Thoracic aorta (tissue), 2 donors: ENCODE data around the gene DTX3L. TPM values are rescaled to one million over a fixed set of nuclear protein-coding genes. Genes with fewer than 3 reads are reported as not detected.

Experiments used
- ATAC-seq: fragments of 150-250 bp; one replicate; pipeline ENCODE4 v1.8.0; 2017; ENCODE audit warnings: low read depth; ENCODE audit not compliant: insufficient number of reproducible peaks, low FRiP score
- DNase-seq: peaks from one replicate; pipeline ENCODE4 v3.0.0-alpha.2; 2020; ENCODE audit warnings: low spot score
- H3K27ac ChIP-seq, 2 donors: fragments of 200-600 bp; sonication (generic); 1 replicate in 1 of 2; 2 replicates in 1 of 2; pipeline ENCODE4 v1.5.1; 2016; ENCODE audit warnings: mild to moderate bottlenecking in 2 of 2, moderate library complexity in 2 of 2
- H3K27me3 ChIP-seq: fragments of 200-600 bp; sonication (generic); replicated peaks from 2 replicates; pipeline ENCODE4 v1.6.0; 2016; ENCODE audit warnings: mild to moderate bottlenecking; ENCODE audit not compliant: insufficient read depth
- H3K36me3 ChIP-seq: fragments of 200-600 bp; sonication (generic); one replicate; pipeline ENCODE4 v1.5.1; 2016
- H3K4me1 ChIP-seq, 2 donors: fragments of 200-600 bp; sonication (generic); 1 replicate in 1 of 2; 2 replicates in 1 of 2; pipeline versions ENCODE4 v1.5.1 to v1.6.0; 2016; ENCODE audit warnings: low read depth in 2 of 2, mild to moderate bottlenecking in 1 of 2; ENCODE audit not compliant: control insufficient read depth in 1 of 2
- H3K4me3 ChIP-seq: fragments of 200-600 bp; sonication (generic); 2 replicates; pipeline ENCODE4 v1.5.1; 2016; ENCODE audit warnings: mild to moderate bottlenecking
- H3K9me3 ChIP-seq: fragments of 200-600 bp; sonication (generic); 2 replicates; pipeline ENCODE4 v1.5.1; 2016
- CTCF ChIP-seq: fragments of 200-600 bp; sonication (generic); IDR thresholded peaks from one replicate; pipeline ENCODE4 v1.5.1; 2019; ENCODE audit warnings: antibody characterized with exemption
- total RNA-seq, 2 donors: library from RNA; depleted of rRNA; stranded (reverse); fragments of >200 nt; gene quantifications; one replicate each; pipeline versions ENCODE4 v1.1.0 to v1.2.3, GENCODE V29; 2016

The DTX3L gene
- total RNA-seq, 2 donors from 2014 or later, result 16.2 to 31.5 TPM

- no peaks in the 10 kb centered on the region for H3K9me3 ChIP-seq
- DNase-seq, result no peak
- H3K4me3 ChIP-seq, result no peak overlapping the region
- peaks cover 26% of the 10 kb centered on the region for H3K36me3 ChIP-seq
- no peak for ATAC-seq
- no peaks in the 10 kb centered on the region for H3K27me3 ChIP-seq
- H3K27ac ChIP-seq, result no peak overlapping the region
- no peak for TF ChIP-seq CTCF
- no peaks in the 10 kb centered on the region for H3K4me1 ChIP-seq
Observed at GRCh38 chr3:122548619-122549018, 15.5 kb upstream of the DTX3L start.

GRCh38 chr3:122553171-122553570, 11.0 kb upstream of the DTX3L start:
- H3K36me3 ChIP-seq, result peaks cover 44% of the 10 kb centered on the region
- no peak for ATAC-seq
- H3K9me3 ChIP-seq, result no peaks in the 10 kb centered on the region

DNA sequence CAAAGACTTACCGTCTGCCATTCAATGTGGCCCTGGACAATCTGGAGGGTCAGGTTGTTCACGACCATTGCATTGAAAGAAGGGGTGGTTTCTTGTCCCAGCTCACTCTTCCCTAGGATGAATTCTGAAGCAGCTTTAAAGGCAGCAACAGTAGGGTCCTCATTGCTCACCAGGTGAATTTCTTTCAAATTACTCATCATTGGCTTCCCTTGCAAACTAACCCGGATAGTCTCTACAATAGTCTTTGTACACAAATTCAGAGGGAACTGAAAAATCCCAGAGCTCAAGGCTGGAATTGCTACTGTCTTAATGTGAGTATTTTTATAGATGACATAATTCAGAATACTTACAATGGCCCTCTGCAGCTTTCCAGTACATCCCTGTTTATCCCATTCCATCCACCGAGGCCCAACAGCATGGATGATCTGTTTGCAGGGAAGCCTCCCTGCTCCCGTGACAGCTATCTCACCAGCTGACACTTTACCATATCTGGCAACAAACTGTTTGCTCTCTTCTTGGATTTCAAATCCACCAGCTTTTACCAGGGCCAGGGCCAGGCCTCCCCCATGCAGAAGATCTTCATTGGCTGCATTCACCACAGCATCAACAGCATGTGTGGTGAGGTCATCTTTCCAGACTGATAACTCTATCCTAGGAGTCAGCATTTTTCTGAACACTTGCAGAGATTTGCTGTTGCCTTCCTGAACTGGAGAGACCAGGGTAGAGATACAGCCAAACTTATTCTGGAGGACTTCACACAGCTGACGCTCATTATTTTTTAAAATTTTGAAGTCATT, 8.7 kb upstream of the DTX3L start:
- no peak overlapping the region for H3K27ac ChIP-seq
- H3K4me3 ChIP-seq, result no peak overlapping the region
- no peak for TF ChIP-seq CTCF
- ATAC-seq (no peak), DNase-seq (no peak)
- no peaks in the 10 kb centered on the region for H3K4me1 ChIP-seq
- no peaks in the 10 kb centered on the region for H3K9me3 ChIP-seq
- peaks cover 40% of the 10 kb centered on the region for H3K36me3 ChIP-seq
- H3K27me3 ChIP-seq, result no peaks in the 10 kb centered on the region

More at GRCh38 chr3:122553171-122553570, 11.0 kb upstream of the DTX3L start:
- TF ChIP-seq CTCF, result no peak
- no peak overlapping the region for H3K27ac ChIP-seq
- no peaks in the 10 kb centered on the region for H3K4me1 ChIP-seq
- no peak for DNase-seq
- no peaks in the 10 kb centered on the region for H3K27me3 ChIP-seq
- no peak overlapping the region for H3K4me3 ChIP-seq

GRCh38 chr3:122557356-122557755, 6.8 kb upstream of the DTX3L start:
- TF ChIP-seq CTCF, result no peak
- ATAC-seq (no peak), DNase-seq (no peak)
- Histone ChIP-seq H3K27ac (no peak overlapping the region), H3K4me3 (no peak overlapping the region), H3K36me3 (peaks cover 31% of the 10 kb centered on the region), H3K9me3 (no peaks in the 10 kb centered on the region), H3K4me1 (peaks cover 3 to 16% of the 10 kb centered on the region in 2 donors), H3K27me3 (no peaks in the 10 kb centered on the region)

- H3K9me3 ChIP-seq, result no peaks in the 10 kb centered on the region
- peaks cover 27% of the 10 kb centered on the region for H3K36me3 ChIP-seq
- H3K27ac ChIP-seq, result no peak overlapping the region
- TF ChIP-seq CTCF, result no peak
- H3K27me3 ChIP-seq, result no peaks in the 10 kb centered on the region
- ATAC-seq, result no peak
- peaks cover 11 to 28% of the 10 kb centered on the region in 2 donors for H3K4me1 ChIP-seq
- no peak overlapping the region for H3K4me3 ChIP-seq
- no peak for DNase-seq
Observed at GRCh38 chr3:122558605-122559004, 5.5 kb upstream of the DTX3L start.
